HS-27A (cell line): ENCODE data around the gene PRR5L.

Experiments used
- DNase-seq: peaks from one replicate; pipeline ENCODE4 v3.0.0-alpha.2; 2012; ENCODE audit warnings: low read depth, missing footprints

Gene PRR5L

GRCh38 chr11:36400766-36401455 is 104.8 kb downstream of the PRR5L start:
- DNase-seq: no peak

GRCh38 chr11:36402568-36403170 is 106.6 kb downstream of the PRR5L start:
- DNase-seq: no peak

- DNase-seq: no peak
Measured at GRCh38 chr11:36403661-36404060, 107.6 kb downstream of the PRR5L start.

- DNase-seq: no peak
Measured at GRCh38 chr11:36404831-36405230, 108.7 kb downstream of the PRR5L start.

- no peak for DNase-seq
Measured at GRCh38 chr11:36405585-36406367, 109.7 kb downstream of the PRR5L start.

- DNase-seq: no peak
Measured at GRCh38 chr11:36407356-36407755, 111.3 kb downstream of the PRR5L start.

GRCh38 chr11:36408498-36409136 is 112.5 kb downstream of the PRR5L start:
- no peak for DNase-seq

GRCh38 chr11:36409152-36409816 is 113.2 kb downstream of the PRR5L start:
- no peak for DNase-seq

- DNase-seq: no peak
Measured at GRCh38 chr11:36411202-36411640, 115.1 kb downstream of the PRR5L start.

GRCh38 chr11:36412781-36413383 is 116.8 kb downstream of the PRR5L start:
- no peak for DNase-seq

- no peak for DNase-seq
Measured at GRCh38 chr11:36417154-36417553, 121.1 kb downstream of the PRR5L start.

- DNase-seq: no peak
Measured at GRCh38 chr11:36419791-36420424, 123.8 kb downstream of the PRR5L start.

- DNase-seq: no peak
Measured at GRCh38 chr11:36421546-36422155, 125.6 kb downstream of the PRR5L start.

GRCh38 chr11:36425561-36426081 is 129.5 kb downstream of the PRR5L start:
- no peak for DNase-seq

GRCh38 chr11:36426226-36426848 is 130.2 kb downstream of the PRR5L start:
- DNase-seq: no peak

- DNase-seq: no peak
Measured at GRCh38 chr11:36427079-36427478, 131.0 kb downstream of the PRR5L start.

- DNase-seq: no peak
Measured at GRCh38 chr11:36427876-36428275, 131.8 kb downstream of the PRR5L start.

GRCh38 chr11:36431429-36432092 is 135.5 kb downstream of the PRR5L start:
- DNase-seq: peak; percentile 74

- no peak for DNase-seq
Measured at GRCh38 chr11:36432093-36432469, 136.0 kb downstream of the PRR5L start.
